GM19328 (cell line): ENCODE data around the gene ANKS3.

Experiments
- ATAC-seq: cut with Tn5 transposase; IDR thresholded peaks from one replicate; pipeline ENCODE4 v1.9.1; 2021; ENCODE audit warnings: mild to moderate bottlenecking, moderate library complexity; ENCODE audit not compliant: unreplicated experiment

ANKS3 gene

GRCh38 chr16:4674926-4675530 is 59.0 kb downstream of the ANKS3 start:
- no peak for ATAC-seq

DNA sequence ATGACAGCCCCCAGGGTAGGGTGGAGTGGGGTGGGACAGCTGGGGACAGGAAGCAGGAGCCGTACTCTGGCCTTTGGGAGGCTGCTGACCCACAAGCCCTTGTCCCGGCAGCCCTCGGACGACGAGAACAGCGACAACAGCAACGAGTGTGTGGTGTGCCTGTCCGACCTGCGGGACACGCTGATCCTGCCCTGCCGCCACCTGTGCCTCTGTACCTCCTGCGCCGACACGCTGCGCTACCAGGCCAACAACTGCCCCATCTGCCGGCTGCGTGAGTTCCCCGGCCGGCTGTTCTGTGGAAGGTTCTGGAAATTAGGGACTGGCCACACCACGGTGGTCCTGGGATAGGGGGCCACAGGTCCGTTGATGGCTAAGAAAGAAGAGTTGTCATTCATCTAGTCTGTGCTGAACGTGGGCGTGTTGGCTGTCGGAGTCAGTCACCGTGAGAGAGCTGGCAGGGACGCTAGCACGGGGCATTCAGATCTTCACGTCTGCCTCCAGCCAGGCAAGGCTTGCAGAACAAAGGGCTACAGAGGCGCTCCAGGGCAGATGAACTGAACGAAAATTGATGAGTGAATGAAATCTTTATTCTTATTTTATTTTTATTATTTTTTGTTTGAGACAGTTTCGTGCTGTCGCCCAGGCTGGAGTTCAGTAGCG is 60.6 kb downstream of the ANKS3 start:
- ATAC-seq, result no peak

DNA sequence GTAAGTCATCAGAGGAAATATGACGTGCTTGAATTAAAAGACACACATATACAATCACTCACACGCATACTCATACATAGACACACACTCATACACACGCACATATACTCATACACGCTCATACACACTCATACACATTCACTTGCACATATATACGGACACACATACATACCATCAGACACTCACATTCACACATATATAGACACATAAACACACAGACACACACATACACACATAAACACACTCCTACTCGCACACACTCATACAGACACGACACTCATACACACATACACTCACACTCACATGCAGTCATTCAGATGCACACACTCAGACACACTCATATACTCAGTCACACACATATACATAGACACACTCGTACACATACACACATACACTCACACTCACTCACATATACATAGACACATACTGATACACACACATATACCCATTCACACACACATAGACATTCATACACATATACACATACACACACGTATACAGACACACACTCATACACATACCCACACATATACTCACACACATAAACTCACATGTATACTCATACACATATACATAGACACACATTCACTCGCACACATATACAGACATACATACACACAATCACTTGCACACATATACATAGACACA is 65.6 kb downstream of the ANKS3 start:
- no peak for ATAC-seq

DNA sequence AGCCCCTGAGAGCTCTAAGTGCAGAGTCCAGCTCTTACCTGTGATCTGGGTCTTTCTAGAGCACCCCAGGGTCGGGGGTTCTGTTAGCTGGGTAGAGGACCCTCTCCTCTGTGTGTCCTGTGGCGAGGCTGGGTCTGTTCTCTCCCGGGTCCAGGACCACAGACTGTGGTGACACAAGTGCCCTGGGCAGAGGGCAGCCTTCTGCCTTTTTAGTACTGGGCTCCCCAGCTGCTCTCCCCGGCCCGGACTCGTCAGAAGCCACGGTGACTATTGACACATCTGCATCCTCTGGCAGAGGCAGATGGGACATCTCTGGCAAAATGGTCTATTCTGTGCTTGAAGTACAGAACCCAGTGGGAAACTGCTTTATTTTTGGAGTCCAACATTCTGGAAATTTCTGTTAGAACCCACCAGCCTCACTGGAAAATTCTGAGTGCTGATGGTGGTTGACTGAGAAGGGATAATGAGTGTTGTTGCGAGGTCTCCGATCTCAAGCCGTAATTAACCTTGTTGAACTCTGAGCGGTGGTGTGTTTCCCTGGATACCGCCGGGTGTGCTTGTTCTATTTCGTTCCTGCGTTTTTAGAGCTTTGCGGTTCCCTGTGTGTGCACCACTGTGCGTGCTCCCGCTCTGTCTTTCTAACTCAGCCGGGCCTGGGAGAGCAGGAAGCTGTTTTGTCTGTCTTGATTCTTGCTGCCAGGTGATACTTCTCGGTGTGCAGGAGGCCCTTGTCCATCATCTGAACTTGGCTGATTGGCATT is 66.7 kb downstream of the ANKS3 start:
- no peak for ATAC-seq

GRCh38 chr16:4666537-4667202 is 67.4 kb downstream of the ANKS3 start:
- no peak for ATAC-seq

DNA sequence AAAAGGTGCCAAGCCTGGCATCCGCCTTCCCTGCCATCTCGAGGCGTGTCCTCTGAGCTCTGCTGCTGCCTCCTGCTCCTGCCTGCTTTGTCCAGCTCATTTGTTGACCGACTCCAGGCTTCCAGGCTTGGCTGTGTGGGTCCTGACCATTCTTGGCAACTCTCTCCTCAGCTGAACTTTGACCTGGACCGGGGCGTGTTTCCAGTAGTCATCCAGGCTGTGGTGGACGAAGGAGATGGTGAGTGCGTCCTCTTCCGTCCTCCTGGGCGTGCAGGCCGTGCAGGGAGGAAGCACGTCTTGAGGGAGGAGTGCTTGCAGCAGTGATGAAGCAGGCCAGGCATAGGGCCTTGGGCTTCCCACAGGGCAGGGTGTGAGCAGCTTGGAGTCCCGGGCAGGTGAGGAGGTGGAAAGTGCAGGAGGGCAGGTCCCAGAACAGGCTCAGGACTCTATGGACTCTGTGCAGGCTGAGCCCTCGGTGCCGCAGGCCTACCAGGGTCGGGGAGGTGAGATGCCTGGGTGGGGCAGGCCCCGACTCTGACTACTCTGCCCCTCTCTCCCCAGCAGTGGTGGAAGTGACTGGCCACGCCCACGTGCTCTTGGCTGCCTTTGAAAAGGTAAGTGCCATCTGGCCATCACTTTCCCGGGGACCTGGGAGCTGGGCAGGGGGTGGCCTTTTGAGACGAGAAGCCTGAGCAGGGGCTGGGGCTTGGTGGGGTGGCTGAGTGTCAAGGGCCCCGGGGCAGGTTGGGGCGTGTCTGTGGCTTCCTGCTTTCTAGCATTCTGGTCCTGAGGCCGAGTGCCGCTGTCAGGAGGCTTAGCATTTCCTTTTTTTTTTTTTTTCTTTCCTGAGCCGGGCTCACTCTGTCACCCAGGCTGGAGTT is 69.3 kb downstream of the ANKS3 start:
- no peak for ATAC-seq

DNA sequence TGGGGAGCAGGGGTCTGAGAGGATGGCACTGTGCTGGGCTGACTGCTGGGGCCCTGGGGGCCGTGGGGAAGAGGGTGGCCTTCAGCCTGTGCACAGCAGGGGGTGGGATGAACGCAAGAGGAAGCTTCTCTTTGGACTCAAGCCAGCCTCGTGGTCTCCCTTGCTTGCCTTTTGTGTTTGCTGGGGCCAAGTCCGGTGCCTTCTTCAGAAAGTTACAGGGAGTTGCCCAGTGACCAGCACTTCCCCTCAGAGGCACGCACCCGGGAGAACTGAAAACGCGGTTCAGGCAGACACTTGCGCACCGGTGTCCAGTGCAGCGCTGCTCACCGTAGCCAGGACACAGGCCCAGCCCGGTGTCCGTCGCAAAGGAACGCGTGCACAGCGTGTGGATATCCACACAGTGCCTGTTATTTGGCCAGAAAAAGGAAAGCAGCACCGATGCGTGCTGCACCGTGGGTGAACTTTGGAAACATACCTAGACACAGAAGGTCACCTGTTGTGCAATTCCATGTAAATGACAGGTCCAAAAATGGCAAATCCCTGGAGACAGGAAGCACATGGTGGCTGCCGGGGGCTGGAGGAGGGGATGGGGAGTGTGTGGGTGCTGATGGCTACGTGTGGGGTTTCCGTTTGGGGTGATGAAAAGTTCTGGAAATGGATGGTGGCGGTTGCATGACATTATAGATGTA is 70.2 kb downstream of the ANKS3 start:
- ATAC-seq, result no peak

GRCh38 chr16:4663465-4663776 is 70.7 kb downstream of the ANKS3 start:
- ATAC-seq, result no peak

DNA sequence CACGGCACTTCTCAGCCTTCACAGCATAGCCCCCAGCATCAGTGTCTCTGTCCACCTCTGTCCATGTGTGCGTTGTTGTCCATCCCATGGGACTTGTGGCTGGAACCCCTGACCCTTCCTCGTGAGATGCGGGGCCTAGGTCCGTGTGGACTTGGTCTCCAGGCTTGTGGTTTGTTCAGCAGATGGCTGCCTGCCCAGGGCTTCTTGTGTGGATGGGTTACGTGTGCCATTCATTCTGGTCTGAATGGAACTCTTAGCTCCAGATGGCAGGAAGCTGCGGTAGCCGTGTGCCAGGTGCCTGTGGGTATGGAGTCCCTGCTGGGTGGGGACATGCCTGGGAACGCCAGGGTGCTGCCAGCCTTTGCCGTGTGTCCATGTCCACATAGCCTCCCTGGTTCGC is 72.4 kb downstream of the ANKS3 start:
- ATAC-seq, result no peak

DNA sequence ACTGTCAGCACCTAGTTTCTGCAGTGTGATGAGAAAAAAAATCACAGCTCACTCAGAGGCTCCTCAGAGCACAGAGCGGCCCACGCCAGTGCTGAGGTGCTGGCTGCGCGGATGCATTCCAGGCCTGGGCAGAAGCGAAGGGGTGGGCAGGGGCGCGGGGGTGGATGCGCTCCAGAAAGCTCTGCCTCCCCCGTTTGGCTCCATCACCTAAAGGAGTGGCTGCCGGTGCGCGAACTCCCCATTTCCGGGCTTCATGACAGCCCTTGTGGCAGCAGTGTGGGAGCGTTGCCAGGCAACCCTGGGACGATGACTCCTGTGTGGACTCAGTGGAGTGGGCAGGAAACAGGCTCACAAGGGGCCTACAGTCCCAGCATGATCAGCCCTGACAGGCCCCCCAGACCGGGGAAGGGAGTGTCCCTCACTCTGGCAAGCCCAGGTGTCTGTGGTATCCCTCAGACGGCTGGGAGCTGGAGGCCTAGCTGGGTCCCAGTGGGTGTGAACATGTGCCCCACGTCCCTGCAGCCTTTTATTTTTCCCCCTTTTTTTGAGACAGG is 73.5 kb downstream of the ANKS3 start:
- ATAC-seq, result no peak

DNA sequence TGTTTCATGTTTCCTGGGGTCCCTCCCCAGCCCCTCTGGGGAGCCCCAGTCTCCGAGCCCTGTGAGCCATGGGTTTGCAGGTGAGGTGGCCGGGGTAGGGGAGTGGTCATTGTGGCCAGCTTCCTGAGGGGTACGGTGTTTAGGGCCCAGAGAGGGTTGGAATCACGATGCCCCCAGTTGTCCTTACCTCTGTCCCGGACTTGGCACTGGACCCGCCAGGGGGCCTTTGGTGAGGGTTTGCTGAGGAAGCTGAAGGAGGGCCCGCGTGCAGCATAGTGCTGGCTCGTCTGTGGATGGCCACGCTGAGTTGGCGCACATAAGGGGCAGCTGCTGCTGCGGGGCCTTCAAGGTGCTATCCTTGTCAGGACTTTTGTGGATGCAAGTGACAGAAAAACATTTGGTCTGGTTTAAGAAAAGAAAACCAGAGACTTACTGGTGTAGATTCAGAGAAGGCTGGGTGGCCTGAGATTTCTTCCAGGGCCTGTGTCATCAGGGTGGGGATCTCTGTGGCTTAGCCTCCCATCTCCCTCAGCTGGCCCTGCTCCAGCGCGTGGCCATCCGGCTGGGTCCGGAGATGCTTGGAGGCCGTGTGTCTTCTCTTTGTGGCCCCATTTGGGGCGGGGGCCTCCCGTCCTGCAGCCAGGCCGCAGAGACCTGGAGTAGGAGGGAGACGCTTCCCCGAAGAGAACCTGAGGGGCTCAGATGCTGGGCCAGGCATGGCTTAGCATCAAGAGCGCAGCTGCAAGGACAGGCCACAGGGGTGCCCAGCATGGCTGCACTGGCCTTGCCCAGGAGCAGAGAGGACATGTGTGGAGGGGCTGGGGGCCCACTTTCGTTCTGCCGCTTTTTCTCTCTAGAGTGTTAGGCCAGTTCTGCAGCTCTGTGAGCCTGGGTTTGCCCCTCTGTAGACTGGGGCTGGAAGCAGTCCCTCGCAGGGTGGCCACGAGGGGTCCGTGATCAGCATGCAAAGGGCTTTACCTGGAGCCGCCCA is 74.4 kb downstream of the ANKS3 start:
- ATAC-seq, result no peak

GRCh38 chr16:4656695-4657686 is 77.1 kb downstream of the ANKS3 start:
- no peak for ATAC-seq

DNA sequence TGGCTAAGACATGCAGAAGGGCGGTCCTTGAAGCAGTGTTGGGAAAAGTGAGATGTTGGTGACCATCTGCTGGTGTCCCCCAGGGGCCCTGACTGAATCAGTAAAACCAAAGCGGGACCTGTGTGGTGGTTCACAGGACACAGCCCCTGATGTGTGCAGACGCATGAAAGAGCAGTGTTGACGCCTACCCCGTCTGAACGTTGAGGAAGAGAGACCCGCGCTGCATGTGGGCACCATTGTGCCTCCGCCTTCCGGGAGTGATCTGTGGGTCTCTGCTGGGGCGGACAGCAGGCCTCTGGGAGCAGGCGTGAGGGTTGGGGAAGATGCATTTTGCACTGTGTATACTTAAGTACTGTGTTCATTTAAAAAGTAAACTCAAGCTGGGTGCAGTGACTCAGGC is 77.8 kb downstream of the ANKS3 start:
- ATAC-seq, result no peak

GRCh38 chr16:4655801-4656200 is 78.3 kb downstream of the ANKS3 start:
- ATAC-seq, result no peak

DNA sequence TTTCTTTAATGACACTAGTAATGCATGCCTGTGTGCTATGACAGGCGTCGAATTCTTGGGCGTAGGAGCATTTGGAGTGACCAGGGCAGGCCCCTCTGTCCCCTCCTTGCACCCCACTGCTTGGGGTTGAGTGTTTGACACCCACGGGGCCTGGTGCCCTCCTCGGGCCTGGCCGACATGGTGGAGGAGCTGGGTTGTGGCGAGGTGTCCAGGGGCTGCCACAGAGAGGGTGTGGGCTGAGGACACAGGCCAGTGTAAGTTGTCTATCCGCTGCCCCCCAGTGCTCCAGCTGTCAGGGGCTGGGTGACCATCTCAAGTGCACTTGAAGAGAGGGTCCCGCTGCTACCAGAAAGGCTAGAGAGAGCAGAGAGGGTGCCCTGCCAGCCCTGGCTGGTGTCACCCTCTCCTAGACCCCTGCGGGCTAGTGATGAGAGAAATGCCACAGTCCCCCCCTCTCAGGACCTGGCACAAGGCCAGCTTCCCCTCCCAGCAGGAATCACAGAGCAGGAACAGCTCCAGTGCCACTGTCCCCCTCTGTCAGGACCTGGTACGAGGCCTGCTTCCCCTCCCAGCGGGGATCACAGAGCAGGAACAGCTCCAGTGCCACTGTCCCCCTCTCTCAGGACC is 79.0 kb downstream of the ANKS3 start:
- ATAC-seq, result no peak
